Stimulated activated naive B cell treated with anti-CD40 and anti-IgM and Interleukin-4, amounts not matched to agents 10 μg/mL and 1 μg/mL and 100 μg/mL, for 72 hours (primary cell): Measurements from ENCODE around the gene RNF19B.
A peak's percentile ranks its signal among the peaks of the same experiment; 100 is the strongest.

ENCODE experiments used
- ATAC-seq, 2 donors: fragments of 150-1000 bp; cut with Tn5 transposase; replicated peaks; 2 replicates each; pipeline ENCODE4 v1.10.0; 2021; ENCODE audit warnings: moderate library complexity in 1 of 2
- DNase-seq: peaks from one replicate; pipeline ENCODE4 v3.0.0; 2021
- H3K27ac Mint-ChIP-seq: one replicate; pipeline ENCODE4 v1.8.0; 2022; ENCODE audit warnings: mild to moderate bottlenecking, mixed read lengths
- H3K27me3 Mint-ChIP-seq, 2 donors: one replicate each; pipeline ENCODE4 v1.8.0; 2022; ENCODE audit warnings: mixed read lengths in 2 of 2
- H3K36me3 Mint-ChIP-seq, 2 donors: one replicate each; pipeline ENCODE4 v1.8.0; 2022; ENCODE audit warnings: mixed read lengths in 2 of 2, mild to moderate bottlenecking in 1 of 2
- H3K4me1 Mint-ChIP-seq, 2 donors: one replicate each; pipeline ENCODE4 v1.8.0; 2022; ENCODE audit warnings: mixed read lengths in 2 of 2, mild to moderate bottlenecking in 1 of 2
- H3K4me3 Mint-ChIP-seq, 2 donors: one replicate each; pipeline ENCODE4 v1.8.0; 2022; ENCODE audit warnings: mild to moderate bottlenecking in 2 of 2, mixed read lengths in 2 of 2, moderate library complexity in 1 of 2
- H3K9me3 Mint-ChIP-seq, 2 donors: one replicate each; pipeline ENCODE4 v1.8.0; 2022; ENCODE audit warnings: mixed read lengths in 2 of 2, mild to moderate bottlenecking in 1 of 2

The RNF19B gene, protein sequence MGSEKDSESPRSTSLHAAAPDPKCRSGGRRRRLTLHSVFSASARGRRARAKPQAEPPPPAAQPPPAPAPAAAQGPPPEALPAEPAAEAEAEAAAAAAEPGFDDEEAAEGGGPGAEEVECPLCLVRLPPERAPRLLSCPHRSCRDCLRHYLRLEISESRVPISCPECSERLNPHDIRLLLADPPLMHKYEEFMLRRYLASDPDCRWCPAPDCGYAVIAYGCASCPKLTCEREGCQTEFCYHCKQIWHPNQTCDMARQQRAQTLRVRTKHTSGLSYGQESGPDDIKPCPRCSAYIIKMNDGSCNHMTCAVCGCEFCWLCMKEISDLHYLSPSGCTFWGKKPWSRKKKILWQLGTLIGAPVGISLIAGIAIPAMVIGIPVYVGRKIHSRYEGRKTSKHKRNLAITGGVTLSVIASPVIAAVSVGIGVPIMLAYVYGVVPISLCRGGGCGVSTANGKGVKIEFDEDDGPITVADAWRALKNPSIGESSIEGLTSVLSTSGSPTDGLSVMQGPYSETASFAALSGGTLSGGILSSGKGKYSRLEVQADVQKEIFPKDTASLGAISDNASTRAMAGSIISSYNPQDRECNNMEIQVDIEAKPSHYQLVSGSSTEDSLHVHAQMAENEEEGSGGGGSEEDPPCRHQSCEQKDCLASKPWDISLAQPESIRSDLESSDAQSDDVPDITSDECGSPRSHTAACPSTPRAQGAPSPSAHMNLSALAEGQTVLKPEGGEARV

DNA sequence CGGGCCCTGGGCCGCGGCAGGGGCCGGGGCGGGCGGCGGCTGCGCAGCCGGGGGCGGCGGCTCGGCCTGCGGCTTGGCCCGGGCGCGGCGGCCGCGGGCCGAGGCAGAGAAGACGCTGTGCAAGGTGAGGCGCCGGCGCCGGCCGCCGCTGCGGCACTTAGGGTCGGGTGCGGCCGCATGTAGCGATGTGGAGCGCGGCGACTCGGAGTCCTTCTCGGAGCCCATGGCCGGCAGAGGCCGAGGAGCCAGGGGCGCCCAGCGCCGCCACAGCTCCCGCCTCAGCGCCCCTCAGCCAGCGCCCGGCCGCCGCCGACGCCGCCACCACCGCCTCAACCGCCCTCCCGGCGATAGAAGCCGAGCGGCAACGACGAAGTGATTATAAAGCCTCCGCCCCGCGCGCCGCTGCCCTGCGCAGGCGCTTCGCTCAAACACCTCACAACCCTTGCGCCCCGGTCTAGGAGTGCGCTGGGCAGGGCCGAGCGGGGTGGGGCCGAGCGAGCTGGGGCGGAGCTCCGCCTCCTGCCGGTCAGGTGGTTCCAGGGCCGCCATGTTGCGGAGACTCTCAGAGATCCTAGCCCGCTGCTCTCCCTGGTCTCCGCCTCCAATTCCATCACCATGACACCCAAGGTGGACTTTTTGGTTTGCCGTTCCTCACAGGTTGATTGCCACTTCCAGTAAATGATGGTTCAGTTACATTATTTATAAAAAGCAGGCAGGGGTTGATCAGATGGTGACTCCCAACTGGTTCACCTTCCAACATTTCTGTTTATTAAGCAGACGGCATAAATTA is at the start of gene RNF19B:
RNF19B (minus strand) TSS at position 349 of the 790 bp plus-strand sequence; CDS start at position 225, 124 bp downstream.
- H3K4me1 Mint-ChIP-seq: peaks cover 32 to 48% of the 10 kb centered on the region in 2 donors
- ATAC-seq (peak; percentile 93), DNase-seq (peak; percentile 94)
- peaks cover 0 to 2% of the 10 kb centered on the region in 2 donors for H3K36me3 Mint-ChIP-seq
- peak within 1 kb of the TSS; percentile 91 to 94 for H3K4me3 Mint-ChIP-seq
- H3K27me3 Mint-ChIP-seq: peaks cover 0 to 4% of the 10 kb centered on the region in 2 donors
- no peaks in the 10 kb centered on the region for H3K9me3 Mint-ChIP-seq
- peak within 1 kb of the TSS; percentile 93 for H3K27ac Mint-ChIP-seq

DNA sequence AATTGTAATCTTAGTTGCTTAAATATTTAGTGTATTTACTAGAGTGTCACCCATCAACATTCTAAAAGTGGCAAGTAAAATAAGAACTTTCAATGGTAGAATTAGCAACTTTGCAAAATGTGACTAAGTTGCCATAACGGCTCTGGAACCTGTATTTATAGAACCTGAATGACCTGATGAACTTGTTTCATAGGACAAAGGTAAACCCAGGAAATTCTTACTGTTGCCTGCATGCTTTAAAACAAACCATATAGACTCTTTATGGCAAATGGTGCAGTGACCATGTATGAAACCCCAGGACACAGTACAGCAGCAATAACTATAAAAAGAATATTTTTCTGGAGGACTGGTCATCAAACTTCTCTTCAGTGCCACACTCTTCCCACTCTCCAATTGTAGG is 49.2 kb upstream of the RNF19B start:
- Mint-ChIP-seq H3K4me1 (no peaks in the 10 kb centered on the region), H3K4me3 (no peak overlapping the region), H3K27ac (no peak overlapping the region), H3K9me3 (no peaks in the 10 kb centered on the region), H3K36me3 (peaks cover 42 to 68% of the 10 kb centered on the region in 2 donors), H3K27me3 (no peaks in the 10 kb centered on the region)
- DNase-seq: no peak
- ATAC-seq: no peak

DNA sequence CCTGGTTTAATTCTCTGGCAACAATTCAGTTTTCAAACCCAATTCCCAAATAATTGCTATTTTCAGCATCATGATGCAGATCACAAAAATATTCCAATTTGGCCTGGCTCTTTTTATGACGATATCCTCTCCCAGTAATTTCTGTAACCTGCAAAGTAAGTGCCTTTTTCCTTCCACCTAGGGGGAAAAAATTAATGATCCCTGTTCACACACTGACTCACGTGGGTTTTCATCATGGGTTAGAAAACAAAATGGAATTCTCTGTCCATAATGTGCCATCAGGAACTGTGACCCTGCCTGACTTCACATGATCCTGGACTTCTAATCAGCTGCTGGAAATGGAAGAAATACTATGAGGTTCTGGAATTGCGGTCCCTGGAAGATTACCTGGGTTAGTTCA is 47.6 kb upstream of the RNF19B start:
- H3K4me1 Mint-ChIP-seq: peaks cover 0 to 2% of the 10 kb centered on the region in 2 donors
- H3K36me3 Mint-ChIP-seq: peaks cover 39 to 68% of the 10 kb centered on the region in 2 donors
- ATAC-seq (no peak), DNase-seq (no peak)
- H3K4me3 Mint-ChIP-seq: no peak overlapping the region
- H3K27me3 Mint-ChIP-seq: no peaks in the 10 kb centered on the region
- no peak overlapping the region for H3K27ac Mint-ChIP-seq
- H3K9me3 Mint-ChIP-seq: no peaks in the 10 kb centered on the region

- Mint-ChIP-seq H3K9me3 (no peaks in the 10 kb centered on the region), H3K27ac (no peak overlapping the region), H3K27me3 (no peaks in the 10 kb centered on the region), H3K4me1 (peaks cover 3 to 10% of the 10 kb centered on the region in 2 donors), H3K36me3 (peaks cover 43 to 74% of the 10 kb centered on the region in 2 donors), H3K4me3 (no peak overlapping the region)
- ATAC-seq (no peak), DNase-seq (no peak)
Observed at GRCh38 chr1:33010932-33011731, 46.5 kb upstream of the RNF19B start.

DNA sequence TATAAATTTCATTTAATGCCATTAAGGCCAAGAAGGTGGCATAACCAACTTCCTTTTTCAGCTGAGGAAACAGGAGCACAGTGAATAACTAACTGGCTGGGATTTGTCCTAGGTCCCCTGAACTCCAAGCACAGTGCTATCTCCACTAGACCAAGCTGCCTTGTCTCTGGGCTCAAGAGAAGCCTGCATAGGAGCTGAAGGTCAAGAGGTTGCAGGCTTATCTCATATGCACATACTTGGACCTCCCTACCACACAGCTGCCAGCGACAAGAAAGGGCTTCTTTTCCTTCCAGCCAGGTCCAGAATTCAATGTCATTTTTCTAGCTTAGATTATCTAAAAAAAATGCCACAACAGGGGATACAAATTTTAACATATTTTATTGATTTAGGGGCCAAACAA is 45.0 kb upstream of the RNF19B start:
- H3K36me3 Mint-ChIP-seq: peaks cover 45 to 84% of the 10 kb centered on the region in 2 donors
- H3K4me3 Mint-ChIP-seq: no peak overlapping the region
- peaks cover 16 to 26% of the 10 kb centered on the region in 2 donors for H3K4me1 Mint-ChIP-seq
- ATAC-seq (no peak), DNase-seq (no peak)
- no peak overlapping the region for H3K27ac Mint-ChIP-seq
- H3K9me3 Mint-ChIP-seq: no peaks in the 10 kb centered on the region
- no peaks in the 10 kb centered on the region for H3K27me3 Mint-ChIP-seq

GRCh38 chr1:33008051-33008914 is 43.7 kb upstream of the RNF19B start:
- Mint-ChIP-seq H3K4me3 (no peak overlapping the region), H3K27me3 (no peaks in the 10 kb centered on the region), H3K36me3 (peaks cover 38 to 75% of the 10 kb centered on the region in 2 donors), H3K4me1 (peaks cover 17 to 26% of the 10 kb centered on the region in 2 donors), H3K27ac (peak overlapping the region; percentile 47), H3K9me3 (no peaks in the 10 kb centered on the region)
- DNase-seq (no peak), ATAC-seq (no peak)

DNA sequence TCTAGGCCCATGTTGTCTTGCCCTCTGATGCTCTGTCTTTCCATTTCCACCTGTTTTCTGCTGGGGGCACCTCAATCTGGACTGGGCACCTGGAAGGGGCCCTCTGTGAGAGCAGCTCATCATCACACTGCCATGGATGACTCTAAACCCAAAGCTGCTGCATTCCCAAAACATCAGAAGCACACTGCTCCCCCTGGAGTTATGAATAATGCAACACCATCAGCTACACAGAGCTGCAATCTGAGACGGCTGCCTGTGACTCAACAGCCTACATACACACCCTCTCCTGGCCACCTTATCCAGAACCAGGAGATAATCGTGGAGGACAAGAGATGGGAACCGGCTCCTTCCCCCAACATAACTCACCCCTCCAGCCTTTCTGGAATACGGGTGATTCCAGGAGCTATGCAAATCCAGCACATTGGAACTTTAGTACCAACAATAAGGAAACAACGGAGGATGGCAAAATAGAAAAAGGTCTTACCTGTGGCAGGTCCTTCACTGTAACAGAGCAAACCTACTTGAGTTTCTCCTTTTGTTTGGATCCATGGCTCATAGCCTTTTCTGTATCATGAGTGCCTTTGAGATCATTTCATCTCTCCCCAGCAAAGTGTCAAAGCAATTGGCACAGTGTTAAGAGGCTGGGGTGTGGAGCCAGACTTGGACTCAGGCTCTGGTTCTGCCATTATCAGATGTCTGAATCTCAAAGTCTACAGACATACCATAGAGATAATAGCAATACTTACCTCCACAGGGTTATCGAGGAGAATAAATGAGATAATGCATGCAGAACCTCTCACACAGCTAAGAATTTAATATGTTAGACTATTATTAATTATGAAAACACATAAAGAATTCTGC is 42.8 kb upstream of the RNF19B start:
- no peaks in the 10 kb centered on the region for H3K9me3 Mint-ChIP-seq
- H3K27me3 Mint-ChIP-seq: no peaks in the 10 kb centered on the region
- ATAC-seq: peak in 1 of 2 donors; percentile 55
- no peak overlapping the region for H3K4me3 Mint-ChIP-seq
- peaks cover 19 to 33% of the 10 kb centered on the region in 2 donors for H3K4me1 Mint-ChIP-seq
- H3K27ac Mint-ChIP-seq: peak overlapping the region; percentile 76
- H3K36me3 Mint-ChIP-seq: peaks cover 38 to 73% of the 10 kb centered on the region in 2 donors
- no peak for DNase-seq

GRCh38 chr1:33005838-33006421 is 41.3 kb upstream of the RNF19B start:
- DNase-seq: no peak
- H3K9me3 Mint-ChIP-seq: no peaks in the 10 kb centered on the region
- no peak for ATAC-seq
- H3K27me3 Mint-ChIP-seq: no peaks in the 10 kb centered on the region
- peaks cover 29 to 65% of the 10 kb centered on the region in 2 donors for H3K36me3 Mint-ChIP-seq
- peak overlapping the region; percentile 87 for H3K27ac Mint-ChIP-seq
- H3K4me3 Mint-ChIP-seq: no peak overlapping the region
- peaks cover 22 to 43% of the 10 kb centered on the region in 2 donors for H3K4me1 Mint-ChIP-seq

DNA sequence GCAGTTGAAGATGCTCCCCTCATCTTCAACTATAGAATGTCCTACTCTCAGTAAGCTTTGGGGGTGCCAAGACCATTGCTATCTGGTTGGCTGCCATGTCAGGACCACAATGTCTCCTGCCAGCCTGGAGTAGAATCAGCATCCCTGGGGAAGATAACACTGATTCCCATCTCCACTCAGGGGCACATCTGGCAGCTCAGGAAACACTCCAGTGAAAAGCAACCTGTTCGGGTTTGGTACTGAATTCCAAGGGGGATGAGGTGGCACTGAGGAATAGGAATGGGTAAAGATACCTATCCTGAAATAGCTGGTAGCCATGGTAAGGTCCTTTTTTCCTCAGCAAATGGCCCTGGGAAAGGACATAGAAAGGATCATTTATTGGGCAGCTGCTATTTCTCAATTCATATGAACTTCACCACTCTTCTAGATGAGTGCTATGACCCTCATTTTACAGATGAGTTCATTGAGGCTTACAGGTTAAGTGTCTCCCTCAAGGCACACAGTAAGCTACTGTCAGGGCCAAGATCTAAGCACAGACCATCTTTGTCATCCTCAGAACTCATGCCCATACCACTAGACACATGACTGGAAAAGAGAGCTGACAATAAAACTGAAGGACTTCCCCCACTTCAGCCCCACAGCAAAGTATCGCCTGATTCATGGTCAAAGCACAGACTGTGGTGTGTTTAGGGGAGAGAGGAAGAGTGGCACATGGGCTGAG is 40.7 kb upstream of the RNF19B start:
- ATAC-seq (peak in 1 of 2 donors; percentile 23), DNase-seq (no peak)
- H3K4me1 Mint-ChIP-seq: peaks cover 26 to 49% of the 10 kb centered on the region in 2 donors
- no peaks in the 10 kb centered on the region for H3K27me3 Mint-ChIP-seq
- H3K36me3 Mint-ChIP-seq: peaks cover 32 to 65% of the 10 kb centered on the region in 2 donors
- H3K4me3 Mint-ChIP-seq: no peak overlapping the region
- H3K9me3 Mint-ChIP-seq: no peaks in the 10 kb centered on the region
- peak overlapping the region; percentile 87 for H3K27ac Mint-ChIP-seq

GRCh38 chr1:33004613-33005012 is 40.0 kb upstream of the RNF19B start:
- ATAC-seq: no peak
- Mint-ChIP-seq H3K9me3 (no peaks in the 10 kb centered on the region), H3K4me1 (peaks cover 27 to 51% of the 10 kb centered on the region in 2 donors), H3K36me3 (peaks cover 33 to 63% of the 10 kb centered on the region in 2 donors), H3K27me3 (no peaks in the 10 kb centered on the region), H3K27ac (no peak overlapping the region), H3K4me3 (no peak overlapping the region)
- DNase-seq: no peak

DNA sequence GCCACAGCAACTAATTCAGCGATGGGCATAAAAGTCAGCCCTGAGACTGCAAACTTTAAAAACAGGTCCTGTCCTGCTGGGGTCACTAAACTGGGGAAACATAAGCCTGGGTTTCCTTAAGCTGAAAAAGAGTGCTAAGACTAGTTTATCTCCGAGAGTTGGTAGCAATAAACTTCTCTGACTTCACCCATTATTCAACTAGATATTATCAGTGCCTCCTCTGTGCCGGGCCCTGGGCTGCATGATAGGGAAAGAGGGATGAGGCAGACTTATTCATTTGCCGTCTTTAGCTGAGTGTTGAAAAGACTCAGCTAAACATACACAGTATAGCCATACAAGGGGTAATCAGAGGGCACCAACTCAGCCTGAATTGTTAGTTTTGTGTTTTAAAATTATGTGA is 39.0 kb upstream of the RNF19B start:
- Mint-ChIP-seq H3K36me3 (peaks cover 30 to 57% of the 10 kb centered on the region in 2 donors), H3K27me3 (no peaks in the 10 kb centered on the region), H3K27ac (no peak overlapping the region), H3K4me3 (no peak overlapping the region), H3K4me1 (peaks cover 27 to 51% of the 10 kb centered on the region in 2 donors), H3K9me3 (no peaks in the 10 kb centered on the region)
- ATAC-seq (no peak), DNase-seq (no peak)
